ENCODE data around the gene SFXN2.

The SFXN2 gene

DNA sequence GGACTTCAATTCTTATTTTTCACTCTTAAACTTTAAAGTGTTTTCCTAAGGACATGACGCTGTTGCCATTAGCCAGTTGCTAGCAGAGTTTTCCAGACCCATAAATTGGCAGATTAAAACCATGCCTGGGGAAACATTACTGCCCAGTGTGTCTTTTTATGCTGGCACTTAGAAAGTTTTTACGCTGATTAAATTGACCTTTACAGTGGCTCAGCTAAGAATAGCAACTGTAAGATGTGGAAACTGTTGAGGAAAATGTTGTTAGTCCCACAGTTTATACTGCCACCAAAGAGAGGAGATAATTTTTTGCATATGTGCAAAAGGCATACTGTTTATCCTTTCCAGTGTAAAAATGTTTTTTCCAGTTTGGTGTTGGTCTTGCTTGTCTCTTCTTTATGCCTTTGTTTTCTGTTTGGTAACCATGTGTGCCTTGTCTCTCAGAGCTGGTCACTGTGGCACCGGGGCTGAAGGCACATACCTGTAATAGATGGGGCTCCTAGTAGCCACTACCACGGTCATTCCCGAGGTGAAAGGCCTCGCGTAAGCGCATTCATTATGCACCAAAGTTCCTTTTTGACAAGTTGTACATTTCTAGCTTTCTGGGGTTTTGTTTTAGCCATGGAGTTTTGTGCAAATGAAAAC is 77.4 kb downstream of the SFXN2 start:
- no peak for DNase-seq (ENCODE audit: low spot score)
- TF ChIP-seq, protein P1, sequence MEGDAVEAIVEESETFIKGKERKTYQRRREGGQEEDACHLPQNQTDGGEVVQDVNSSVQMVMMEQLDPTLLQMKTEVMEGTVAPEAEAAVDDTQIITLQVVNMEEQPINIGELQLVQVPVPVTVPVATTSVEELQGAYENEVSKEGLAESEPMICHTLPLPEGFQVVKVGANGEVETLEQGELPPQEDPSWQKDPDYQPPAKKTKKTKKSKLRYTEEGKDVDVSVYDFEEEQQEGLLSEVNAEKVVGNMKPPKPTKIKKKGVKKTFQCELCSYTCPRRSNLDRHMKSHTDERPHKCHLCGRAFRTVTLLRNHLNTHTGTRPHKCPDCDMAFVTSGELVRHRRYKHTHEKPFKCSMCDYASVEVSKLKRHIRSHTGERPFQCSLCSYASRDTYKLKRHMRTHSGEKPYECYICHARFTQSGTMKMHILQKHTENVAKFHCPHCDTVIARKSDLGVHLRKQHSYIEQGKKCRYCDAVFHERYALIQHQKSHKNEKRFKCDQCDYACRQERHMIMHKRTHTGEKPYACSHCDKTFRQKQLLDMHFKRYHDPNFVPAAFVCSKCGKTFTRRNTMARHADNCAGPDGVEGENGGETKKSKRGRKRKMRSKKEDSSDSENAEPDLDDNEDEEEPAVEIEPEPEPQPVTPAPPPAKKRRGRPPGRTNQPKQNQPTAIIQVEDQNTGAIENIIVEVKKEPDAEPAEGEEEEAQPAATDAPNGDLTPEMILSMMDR (IDR thresholded peaks at IDR 0.05; ENCODE audit: extremely low read depth, missing control alignments), result no peak

All from GM20000 (cell line).